Fibroblast of skin of right quadriceps (primary cell): ENCODE data around the gene PARD3.
A peak's percentile ranks its signal among the peaks of the same experiment; 100 is the strongest.

Experiments
- DNase-seq: peaks from one replicate; pipeline ENCODE4 v3.0.0-alpha.2; 2013

Gene PARD3

DNA sequence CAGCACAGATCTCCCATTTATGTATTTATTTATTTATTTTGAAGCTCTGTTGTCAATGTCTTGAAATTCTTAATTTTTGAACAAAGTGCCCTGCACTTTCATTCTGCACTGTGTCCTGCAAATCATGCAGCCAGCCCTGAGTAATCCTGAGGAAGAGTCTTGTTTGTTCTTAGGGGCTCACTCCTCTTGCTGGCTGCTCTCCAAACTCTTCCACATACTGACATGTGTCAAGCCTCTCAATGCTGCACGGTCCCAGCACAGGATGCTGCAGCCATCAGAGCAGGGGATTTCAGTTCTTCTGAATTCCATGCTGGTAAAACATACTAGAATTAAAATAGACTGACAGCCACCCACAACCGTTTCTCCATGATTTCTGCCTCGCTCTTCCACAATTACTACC, 207.2 kb downstream of the PARD3 start:
- no peak for DNase-seq

DNA sequence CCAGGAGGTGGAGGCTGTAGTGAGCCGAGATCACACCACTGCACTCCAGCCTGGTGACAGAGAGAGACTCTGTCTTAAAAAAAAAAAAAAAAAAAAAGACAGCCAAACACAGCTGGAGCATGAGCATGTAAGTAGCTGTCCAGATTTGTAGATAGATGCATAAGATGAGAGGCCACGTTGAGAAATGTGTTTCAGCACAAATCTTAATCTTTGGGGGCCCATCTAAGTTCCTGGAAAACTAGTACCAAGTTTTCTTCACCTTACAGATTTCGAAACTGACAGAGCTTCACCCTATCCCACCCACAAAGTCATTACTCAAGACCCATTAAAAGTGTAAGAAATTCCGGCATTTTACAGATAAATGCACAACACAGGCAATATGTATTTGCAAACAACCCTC, 208.2 kb downstream of the PARD3 start:
- DNase-seq, result no peak

DNA sequence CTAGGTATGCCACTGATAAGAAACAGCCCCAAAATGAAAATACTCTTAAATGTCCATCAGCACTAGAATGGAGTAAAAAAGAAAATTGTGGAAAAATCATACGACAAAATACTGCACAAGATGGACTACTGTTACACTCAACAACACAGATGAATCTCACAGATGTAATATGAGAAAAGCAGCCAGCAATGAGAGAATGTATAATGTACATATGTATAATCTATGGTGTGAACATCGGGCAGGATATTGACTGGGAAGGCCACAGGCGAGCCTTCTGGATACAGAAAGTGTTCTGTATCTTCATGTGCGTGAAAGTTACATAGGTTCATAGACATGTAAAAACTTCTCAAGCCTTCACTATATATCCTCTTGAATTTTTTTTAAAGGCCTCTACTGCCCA, 212.6 kb downstream of the PARD3 start:
- no peak for DNase-seq

DNA sequence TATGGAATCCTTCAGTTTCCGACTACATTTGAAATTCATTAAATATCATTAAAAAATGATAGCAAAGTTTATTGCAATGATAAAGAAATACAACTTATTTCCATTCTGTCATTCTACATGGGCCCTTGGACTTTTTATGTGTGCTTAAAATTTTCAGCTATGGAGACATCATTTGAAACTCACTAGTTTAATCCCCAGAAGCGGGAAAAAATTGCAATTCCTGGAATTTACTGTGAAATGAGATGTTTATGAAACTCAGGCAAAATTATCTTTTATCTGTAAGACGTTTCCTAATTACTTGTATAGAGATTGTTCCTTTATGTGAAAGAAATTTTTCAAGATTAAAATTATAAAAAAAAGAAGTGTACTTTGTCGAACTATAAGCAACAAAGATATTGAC, 213.4 kb downstream of the PARD3 start:
- no peak for DNase-seq

DNA sequence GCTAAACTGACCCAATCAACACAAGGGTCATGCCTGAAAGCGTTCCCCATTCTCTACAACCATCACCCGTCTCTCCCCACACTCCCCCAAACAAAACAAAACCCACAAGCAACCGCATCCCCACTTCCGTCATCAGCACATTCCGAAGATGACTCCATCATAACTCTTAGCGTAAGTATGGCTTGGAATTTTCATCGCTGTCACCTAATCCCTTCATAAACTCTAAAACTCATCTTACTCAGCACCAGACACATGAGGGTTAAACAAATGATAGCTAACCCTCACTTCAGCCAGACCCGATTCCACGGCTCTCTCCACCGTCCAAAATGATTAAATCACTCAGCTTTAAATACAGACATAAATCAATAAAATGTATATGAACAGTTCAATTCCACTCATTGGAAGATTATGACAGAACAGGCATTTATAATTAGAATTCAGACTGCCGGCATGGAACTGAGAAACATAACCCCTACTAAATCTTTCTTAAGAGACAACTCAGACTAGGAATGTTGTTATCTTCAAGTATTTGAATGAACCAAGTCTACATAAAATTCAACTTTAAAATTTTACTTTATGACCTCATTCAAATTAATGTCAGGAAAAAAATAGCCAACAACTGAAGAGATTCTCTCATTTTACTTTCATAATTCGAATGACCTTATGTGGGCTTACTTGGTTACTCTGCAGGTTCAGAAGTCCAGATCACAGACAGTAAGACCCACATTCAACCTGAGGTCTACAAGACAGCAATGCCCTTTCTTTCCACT, 215.9 kb downstream of the PARD3 start:
- peak; percentile 76 for DNase-seq

DNA sequence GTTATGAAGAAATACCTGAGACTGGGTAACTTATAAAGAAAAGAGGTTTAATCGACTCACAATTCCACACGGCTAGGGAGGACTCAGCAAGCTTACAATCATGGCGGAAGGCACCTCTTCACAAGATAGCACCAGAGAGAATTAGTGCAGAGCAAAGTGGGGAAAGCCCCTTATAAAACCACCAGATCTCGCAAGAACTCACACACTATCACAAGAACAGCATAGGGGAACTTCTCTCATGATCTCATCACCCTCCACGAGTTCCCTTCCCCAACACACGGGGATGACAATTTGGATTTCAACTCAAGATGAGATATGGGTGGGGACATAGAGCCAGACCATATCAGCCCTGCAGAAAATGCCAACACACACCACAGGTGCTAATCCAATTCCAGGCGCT, 218.7 kb downstream of the PARD3 start:
- DNase-seq, result no peak

DNA sequence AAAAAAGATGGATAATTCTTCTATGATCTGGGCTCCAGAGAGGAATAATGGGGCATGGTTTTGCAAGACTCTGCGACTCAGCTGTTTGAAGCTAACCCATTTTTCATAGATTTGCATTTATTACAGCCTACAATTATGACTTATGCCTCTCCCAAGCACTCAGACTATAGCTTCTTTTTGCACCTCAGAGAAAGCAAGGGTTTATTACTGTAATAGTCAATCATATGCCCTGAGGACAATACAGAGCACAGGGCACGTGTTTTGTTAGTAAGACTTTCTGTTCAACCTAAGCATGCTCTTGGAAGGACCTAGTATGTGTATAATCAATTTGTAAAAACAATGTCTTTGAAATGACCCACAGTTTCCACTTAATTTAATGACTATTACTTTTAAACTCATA, 221.2 kb downstream of the PARD3 start:
- no peak for DNase-seq

DNA sequence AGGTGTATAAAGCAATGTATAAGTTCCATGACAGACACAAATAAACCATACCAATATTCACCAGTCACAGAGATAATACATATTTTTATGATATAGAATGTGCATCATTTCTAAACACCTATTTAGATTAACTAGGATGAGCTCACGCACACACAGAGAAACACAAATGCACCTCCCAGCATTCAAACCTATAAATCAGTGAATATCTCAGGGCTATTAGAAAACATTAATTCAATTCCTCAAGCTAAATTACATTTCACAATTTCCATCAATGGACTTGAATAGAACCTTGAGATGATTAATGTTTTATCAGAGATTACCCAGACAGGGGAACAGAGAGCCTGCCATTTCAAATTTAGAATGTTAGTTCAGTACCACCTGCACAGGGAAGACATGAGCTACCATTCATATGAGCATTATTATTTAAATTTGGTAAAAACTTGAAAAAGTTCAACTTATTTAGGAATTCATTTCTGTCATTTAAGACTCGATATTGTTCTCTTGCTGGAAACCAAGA, 221.7 kb downstream of the PARD3 start:
- DNase-seq, result no peak

DNA sequence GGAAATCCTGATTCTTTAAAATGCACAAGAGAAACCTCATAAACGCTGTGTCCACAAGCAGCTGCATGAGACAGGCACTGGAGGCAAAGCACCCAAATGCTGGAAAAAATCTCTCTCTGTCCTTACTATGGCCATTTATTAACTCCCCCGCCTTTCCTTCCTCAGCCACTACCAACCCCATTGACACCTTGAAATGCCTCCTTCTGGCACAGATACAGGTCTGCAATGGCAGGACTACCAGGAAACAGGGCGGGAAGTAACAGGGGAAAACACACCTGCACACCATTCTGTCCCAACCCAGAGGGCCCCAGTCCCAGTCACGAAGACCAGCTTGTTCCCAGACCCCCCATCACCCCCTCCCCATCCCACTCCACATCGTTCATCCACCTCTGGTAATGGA, 224.3 kb downstream of the PARD3 start:
- DNase-seq, result no peak

DNA sequence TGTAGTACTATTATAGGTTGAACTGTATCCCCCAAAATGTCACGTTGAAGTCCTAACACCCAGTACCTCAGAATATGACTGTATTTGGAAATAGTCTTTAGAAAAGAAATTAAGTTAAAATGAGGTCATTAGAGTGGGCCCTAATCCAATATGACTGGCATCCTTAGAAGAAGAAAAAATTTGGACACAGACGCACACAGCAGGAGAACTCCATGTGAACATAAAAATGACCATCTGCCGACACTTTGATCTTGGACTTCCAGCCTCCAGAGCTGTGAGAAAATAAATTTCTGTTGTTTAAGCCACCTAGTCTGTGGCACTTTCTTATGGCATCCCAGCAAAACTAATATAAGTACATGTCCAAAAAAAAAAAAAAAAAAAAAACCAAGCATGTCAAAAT, 225.8 kb downstream of the PARD3 start:
- DNase-seq, result no peak

DNA sequence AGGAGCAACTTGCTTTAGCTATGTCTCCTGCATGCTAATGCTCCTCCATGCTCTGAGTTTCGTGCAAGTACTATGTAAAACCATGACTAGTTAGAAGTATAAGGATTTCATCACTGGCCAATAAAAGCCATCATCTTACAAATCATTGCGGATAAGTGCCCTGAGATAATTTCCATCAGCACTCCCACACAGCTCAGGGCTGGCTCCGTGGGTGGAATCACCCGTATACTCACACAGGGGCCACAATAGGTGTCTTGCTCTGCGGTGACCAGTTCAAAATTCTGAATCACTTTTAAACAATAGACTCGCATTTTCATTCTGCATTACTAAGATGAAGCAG, 227.4 kb downstream of the PARD3 start:
- no peak for DNase-seq

DNA sequence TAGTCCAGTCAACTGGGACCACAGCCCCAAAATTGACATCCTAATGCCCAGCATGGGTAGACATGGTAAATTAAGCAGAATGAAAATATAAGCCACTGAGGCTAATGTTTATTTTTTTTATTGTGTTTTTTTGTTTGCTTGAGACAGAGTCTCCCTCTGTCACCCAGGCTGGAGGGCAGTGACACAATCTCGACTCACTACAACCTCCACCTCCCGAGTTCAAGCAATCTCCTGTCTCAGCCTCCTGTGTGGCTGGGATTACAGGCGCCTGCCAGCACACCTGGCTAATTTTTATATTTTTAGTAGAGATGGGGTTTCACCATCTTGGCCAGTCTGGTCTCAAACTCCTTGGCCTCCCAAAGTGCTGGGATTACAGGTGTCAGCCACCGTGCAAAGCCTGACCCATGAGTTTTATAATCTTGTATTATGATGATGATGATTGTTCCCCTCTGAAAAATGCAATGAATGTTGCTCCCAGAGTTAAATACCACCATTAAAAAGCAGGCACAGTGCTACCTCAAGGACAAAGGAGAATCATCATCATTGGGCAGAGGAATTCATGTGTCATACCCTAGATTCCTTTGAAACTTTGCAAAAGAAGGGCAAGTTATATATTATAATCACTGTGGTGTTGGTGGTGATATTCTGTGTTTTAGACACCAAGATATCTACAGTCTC, 228.0 kb downstream of the PARD3 start:
- peak; percentile 37 for DNase-seq

DNA sequence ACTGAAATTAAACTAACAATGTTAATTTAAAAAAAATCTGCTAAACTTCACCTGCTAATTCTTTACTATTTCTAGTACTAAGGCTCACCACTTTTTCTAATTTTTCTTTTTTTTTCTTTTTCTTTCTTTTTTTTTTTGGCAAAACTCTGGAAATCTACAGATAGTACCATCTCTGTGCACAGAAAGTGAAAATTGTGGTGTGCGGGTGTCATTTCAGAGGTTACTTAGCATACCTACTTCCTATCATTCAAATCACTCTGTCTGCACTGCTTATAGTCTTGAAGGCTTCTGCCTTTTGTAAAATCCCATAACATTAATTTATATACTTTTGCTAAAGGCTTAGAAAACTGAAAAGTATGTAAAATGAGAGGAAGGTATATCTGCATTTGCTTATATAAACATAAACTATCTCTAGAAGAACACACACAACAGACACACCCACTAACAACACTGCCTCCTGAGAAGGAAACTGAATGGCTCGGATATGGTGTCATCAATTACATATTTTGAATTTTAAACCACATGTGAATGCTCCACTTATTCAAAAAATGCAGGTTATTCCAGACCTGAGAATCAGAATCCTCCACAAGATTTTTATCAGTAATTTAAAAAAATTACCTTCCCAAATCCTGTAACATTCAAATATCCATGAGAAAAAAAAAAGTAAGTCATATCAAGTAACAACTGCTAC, 229.5 kb downstream of the PARD3 start:
- DNase-seq, result no peak

DNA sequence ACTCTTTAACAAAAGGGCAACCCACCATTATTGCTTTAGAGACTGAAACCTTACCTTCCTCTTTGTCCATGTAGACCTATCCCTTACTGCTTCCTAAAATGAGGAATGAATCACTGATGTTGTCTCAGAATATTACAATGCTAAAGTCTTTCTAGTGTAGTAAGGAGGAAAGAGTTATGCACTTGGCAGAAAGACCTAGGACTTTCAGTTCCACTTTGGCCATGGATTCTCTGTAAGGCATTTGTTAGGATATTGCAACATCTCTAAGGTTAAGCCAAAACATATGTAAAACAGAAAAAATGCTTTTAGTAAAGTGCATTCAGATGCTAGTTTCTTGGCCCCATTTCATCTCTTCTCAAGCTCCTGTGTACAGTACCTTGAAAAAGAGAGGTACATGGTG, 230.9 kb downstream of the PARD3 start:
- DNase-seq, result peak; percentile 91

DNA sequence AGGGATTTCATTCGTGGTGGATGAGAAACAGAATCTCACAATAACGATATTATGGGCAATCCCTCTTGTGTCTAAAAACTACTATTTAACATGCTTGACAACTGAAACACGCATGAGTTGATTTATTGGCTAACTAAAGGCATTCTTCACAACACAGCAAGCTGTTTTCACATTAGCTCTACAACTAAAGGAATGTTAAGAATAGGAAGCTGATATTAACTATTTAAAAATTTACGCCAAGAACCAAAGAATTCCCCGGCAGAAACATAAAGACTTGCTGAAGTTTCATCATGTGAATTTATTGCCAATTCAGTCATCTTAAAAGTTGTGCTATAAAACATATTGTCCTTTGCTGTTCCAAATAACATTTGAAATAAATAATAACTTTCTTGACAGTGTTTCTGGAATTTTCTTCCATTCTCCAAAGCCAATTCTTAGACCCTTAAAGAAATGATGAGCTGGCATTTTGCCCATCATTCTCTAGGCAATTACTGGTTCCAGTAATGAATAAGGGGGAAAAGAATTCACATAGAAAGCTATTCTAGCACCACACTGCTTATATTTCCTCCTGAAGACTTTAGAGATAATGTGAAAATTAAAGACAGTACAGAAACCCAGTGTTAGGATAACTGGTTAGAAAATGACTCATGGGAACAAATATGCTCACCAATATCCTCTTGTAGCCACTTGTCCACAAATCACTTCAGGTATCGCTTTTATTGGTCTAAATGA, 233.1 kb downstream of the PARD3 start:
- peak; percentile 95 for DNase-seq

DNA sequence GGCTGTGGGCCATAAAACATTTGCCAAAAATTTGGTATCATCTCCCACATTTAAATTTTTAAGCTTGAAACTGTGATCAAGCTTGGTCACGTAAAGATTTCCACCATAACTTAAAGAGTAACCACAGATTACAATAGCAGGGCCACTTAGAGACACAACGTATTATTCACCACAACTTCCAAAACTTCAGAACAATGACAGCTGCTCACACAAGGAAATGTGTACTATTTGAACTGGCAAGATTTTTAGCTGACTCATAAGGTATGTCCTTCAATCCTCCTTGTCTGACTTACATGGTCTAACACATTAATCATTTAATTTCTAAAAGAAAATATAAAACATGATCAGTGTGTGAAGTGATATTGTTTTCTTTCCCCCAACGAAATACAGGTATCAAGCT, 234.5 kb downstream of the PARD3 start:
- DNase-seq, result peak; percentile 69

DNA sequence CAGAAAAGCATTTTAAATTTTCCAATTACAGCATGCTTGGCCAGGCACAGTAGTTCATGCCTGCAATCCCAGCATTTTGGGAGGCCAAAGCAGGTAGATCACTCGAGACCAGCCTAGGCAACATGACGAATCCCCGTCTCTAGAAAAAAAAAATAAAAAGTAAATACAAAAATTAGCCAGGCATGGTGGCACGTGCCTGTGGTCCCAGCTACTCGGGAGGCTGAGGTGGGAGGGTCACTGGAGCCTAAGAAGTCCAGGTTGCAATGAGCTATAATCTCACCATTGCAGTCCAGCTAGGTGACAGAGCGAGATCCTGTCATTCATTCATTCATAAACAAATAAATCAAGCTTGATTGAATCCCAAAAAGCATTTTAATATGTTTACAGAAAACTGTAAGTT, 234.9 kb downstream of the PARD3 start:
- no peak for DNase-seq

DNA sequence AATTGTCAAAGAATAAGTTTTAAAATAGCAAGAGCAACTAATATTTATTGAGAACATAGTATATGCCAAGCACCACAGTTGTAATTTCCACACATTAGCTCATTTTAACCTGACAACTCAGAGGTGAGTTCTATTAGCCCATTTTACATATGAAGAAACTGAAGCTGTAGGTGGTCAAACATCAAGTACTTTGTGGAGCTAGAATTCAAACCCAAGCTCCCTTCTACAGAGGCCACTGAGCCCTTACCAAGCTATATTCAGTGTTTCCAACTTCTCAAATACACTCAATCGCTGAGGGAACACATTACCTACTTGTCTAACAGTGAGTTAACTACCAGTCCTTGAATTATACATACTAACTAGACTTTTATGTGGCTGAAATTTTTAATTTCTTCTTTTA, 236.6 kb downstream of the PARD3 start:
- no peak for DNase-seq

DNA sequence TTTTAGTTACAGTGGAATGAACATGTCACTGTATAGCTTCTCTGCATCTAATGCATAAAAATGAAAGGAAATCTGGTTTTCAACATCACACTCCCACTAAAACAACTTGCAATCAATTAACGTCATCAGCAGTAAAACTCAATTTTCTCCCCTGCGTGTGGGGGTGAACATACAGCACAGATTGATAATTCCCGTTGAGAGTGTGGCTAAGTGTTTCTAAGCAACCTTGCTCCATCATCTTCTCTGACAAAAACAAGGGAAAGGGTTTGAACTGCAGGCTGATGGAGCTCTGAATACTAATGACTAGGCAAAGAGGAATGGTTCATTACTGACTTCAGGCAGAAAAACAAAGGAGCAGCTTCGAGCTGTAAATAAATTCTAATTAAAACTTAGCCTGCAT, 238.3 kb downstream of the PARD3 start:
- DNase-seq, result peak; percentile 53

DNA sequence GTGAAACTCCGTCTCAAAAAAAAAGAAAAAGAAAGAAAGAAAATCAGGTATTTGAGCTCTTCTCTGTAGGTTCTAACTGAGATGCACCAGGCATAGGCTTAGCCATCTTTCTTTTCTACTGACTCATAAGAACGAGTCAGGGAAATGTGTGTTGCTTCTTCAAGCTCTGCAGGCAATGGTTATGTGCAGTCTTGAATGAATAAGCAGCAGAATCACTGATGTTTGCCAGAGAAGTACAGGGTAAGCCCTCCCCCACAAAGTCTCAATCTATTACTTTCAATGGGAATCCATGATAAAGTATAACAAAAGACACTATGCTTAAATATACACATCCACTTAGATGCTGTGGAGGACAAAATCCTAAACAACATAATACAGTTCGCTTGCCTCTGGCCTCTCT, 239.2 kb downstream of the PARD3 start:
- peak; percentile 71 for DNase-seq

DNA sequence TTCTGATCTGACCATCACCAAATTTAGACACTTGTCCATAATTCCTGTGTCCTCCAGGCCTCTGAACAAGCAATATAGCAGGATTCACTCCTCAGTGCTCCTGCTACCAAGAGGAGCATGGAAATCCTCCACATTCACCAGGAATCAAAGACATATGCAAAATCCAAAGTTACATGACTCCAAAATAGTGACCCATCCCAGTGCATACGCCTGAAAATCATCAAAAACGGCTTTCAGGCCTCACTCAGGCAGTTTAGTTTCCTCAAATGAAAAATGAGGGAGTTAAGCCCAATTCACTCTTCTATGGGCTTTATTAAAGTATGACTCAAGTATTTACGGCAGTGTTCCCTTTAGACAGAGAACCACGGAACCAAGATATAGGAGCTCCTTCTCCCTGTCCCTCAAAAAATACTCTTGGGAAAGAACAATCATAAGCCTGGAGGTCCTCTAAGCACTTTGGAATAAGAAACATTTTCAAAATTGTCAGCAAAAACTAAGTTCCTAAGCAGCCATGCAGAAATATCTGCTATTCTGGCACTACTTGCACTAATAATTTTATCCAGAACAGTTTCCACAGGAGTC, 240.7 kb downstream of the PARD3 start:
- no peak for DNase-seq

DNA sequence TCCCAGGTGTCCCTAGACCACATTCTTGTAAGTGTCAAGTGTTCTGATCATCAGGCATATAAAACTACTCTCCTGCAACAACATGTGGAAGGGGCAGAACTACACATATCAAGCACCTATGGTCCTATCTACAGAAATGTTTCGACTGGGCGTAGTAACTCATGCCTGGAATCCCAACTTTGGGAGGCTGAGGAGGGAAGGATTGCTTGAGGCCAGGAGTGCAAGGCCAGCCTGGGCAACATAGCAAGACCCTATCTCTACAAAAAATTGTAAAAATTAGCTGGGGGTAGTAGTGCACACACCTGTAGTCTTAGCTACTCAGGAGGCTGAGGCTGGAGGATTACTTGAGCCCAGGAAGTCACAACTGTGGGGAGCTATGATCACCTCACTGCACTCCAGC, 244.2 kb downstream of the PARD3 start:
- DNase-seq, result no peak

DNA sequence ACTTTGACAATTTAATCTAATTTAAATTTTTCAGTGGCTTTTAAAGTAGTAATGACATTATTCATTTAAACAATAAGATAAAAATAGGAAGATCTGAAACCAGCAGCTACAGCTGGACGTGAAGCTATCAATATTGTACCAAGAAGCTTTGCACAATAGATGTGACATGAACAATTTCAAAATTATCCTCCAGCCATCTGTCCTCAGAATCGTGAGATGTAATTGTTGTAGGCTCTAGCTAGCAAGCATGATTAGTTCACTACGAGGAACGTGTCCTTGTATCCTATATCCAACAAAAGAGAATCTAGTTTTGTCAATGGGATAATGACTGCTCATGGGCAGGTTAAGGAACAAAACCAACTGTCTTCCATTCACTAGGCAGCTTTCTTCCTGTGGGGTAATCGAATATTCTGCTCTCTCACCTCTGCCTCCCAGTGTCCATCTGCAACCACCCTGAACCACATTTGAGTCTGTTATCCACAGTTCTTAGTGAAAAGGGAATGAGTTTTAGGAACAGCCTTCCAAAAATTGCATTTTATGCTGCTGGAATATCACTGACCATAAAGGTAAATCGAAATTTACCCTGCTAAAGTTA, 247.3 kb downstream of the PARD3 start:
- no peak for DNase-seq
